ENCODE data around the gene QRICH2. TPM values are rescaled to one million over a fixed set of nuclear protein-coding genes. Genes with fewer than 3 reads are reported as not detected.

QRICH2 gene
- total and polyA plus RNA-seq, 2 of the 4 experiments (the other 2 are of a cell fraction), result 4.3 to 4.8 TPM

DNA sequence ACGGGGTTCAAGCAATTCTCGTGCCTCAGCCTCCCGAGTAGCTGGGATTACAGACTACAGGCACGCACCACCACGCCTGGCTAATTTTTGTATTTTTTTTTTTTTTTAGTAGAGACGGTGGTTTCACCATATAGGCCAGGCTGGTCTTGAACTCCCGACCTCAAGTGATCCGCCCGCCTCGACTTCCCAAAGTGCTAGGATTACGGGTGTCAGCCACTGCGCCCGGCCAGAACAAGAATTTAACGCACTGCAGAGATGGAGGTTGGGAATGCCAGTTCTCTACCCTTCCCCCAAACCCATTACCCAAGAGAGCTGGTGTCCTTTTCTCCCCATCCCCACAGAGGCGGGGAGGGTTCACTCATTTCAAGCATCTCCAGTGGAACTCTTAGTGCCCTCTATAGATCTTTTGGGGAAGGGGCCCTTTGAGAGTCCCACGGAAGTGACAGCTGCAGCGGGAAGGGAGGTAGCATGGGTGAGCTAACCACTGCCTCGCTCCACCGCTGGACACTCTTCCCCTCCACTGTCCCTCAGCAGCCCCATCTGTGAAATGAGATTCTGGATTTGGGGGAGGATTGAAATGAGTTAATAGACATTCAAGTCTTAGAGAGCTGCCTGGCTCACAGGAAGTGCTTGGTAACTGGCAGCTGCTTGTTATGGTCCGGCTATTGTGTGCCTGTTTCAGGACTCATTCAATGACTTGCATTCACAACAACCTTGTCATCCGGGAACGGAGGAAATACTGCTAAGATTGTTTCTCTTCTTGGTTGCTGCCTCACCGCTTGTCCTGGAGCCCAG lies 46.5 kb downstream of the QRICH2 start:
- H2BK5ac ChIP-seq (ENCODE audit: low read depth, low read length, poor library complexity, severe bottlenecking), result no peak overlapping the region
- H3K79me1 ChIP-seq (ENCODE audit: low read depth in 1 of 2, low read length in 2 of 2), result peaks cover 5 to 16% of the 10 kb centered on the region in 2 experiments; a peak in 3 of 4 replicates
- dilution Hi-C loops (cut with HindIII; ENCODE audit: low sequenced_read_pairs, unreplicated experiment), result no loop called here
- TF ChIP-seq CHD1 (IDR thresholded peaks at IDR 0.05; ENCODE audit: low read depth, low read length), result no peak
- no peak for TF ChIP-seq MAZ (IDR thresholded peaks at IDR 0.05; ENCODE audit: borderline replicate concordance, low read depth, low read length)
- TF ChIP-seq NFE2L2 (IDR thresholded peaks at IDR 0.05; ENCODE audit: low read depth, low read length), result no peak
- TF ChIP-seq FOS (IDR thresholded peaks at IDR 0.05; ENCODE audit: low read depth, low read length), result no peak
- TF ChIP-seq, protein P1, sequence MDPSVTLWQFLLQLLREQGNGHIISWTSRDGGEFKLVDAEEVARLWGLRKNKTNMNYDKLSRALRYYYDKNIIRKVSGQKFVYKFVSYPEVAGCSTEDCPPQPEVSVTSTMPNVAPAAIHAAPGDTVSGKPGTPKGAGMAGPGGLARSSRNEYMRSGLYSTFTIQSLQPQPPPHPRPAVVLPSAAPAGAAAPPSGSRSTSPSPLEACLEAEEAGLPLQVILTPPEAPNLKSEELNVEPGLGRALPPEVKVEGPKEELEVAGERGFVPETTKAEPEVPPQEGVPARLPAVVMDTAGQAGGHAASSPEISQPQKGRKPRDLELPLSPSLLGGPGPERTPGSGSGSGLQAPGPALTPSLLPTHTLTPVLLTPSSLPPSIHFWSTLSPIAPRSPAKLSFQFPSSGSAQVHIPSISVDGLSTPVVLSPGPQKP (IDR thresholded peaks at IDR 0.05; ENCODE audit: borderline replicate concordance, low read depth, low read length), result no peak
- TF ChIP-seq RAD21 (IDR thresholded peaks at IDR 0.05; ENCODE audit: low read length), result no peak
- TF ChIP-seq MAFK (IDR thresholded peaks at IDR 0.05; ENCODE audit: low read depth, low read length), result no peak
- TF ChIP-seq RFX5 (IDR thresholded peaks at IDR 0.05; ENCODE audit: low read depth, low read length), result no peak
- TF ChIP-seq, protein P2, sequence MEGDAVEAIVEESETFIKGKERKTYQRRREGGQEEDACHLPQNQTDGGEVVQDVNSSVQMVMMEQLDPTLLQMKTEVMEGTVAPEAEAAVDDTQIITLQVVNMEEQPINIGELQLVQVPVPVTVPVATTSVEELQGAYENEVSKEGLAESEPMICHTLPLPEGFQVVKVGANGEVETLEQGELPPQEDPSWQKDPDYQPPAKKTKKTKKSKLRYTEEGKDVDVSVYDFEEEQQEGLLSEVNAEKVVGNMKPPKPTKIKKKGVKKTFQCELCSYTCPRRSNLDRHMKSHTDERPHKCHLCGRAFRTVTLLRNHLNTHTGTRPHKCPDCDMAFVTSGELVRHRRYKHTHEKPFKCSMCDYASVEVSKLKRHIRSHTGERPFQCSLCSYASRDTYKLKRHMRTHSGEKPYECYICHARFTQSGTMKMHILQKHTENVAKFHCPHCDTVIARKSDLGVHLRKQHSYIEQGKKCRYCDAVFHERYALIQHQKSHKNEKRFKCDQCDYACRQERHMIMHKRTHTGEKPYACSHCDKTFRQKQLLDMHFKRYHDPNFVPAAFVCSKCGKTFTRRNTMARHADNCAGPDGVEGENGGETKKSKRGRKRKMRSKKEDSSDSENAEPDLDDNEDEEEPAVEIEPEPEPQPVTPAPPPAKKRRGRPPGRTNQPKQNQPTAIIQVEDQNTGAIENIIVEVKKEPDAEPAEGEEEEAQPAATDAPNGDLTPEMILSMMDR (conservative IDR thresholded peaks at IDR 0.05; ENCODE audit: low read depth, low read length), result no peak
- TF ChIP-seq MXI1 (IDR thresholded peaks at IDR 0.05; ENCODE audit: borderline replicate concordance, low read depth, low read length), result no peak
- no peak overlapping the region for H2BK20ac ChIP-seq (ENCODE audit: low read depth, low read length)
- H3K4me3 ChIP-seq (ENCODE audit: insufficient read depth, low read depth, low read length), result no peak overlapping the region
- no peak overlapping the region for H2AK9ac ChIP-seq (replicated peaks; ENCODE audit: low read depth, low read length, poor library complexity)
- no peak overlapping the region for H3K18ac ChIP-seq (ENCODE audit: low read depth, low read length)
- POLR2A ChIA-PET (ENCODE audit: unreplicated experiment), result no interaction called here
- CTCF ChIA-PET, result no interaction called here
- H4K91ac ChIP-seq (ENCODE audit: insufficient read depth, low read depth, low read length), result no peak overlapping the region; the same call in 1 of the 2 replicates
- no peaks in the 10 kb centered on the region for H3K27me3 ChIP-seq (ENCODE audit: control insufficient read depth, insufficient read depth, low read length)
- H3K36me3 ChIP-seq (ENCODE audit: control insufficient read depth, insufficient read depth, low read length), result no peaks in the 10 kb centered on the region
- 0 out of 2 replicates have a peak overlapping the region, but pooled peaks have one; percentile 72 for H3K23ac ChIP-seq (ENCODE audit: low read depth, low read length)
- no peak overlapping the region for H2AFZ ChIP-seq (replicated peaks; ENCODE audit: low read length, poor library complexity)
- DNase-seq, result peak; percentile 66
- H4K5ac ChIP-seq (ENCODE audit: low read depth, low read length), result no peak overlapping the region
- H3K9ac ChIP-seq (ENCODE audit: low read depth, low read length), result no peak overlapping the region
- no peaks in the 10 kb centered on the region for H4K20me1 ChIP-seq (ENCODE audit: insufficient read depth, low read length)
- no peak overlapping the region for H2BK15ac ChIP-seq (ENCODE audit: low read depth, low read length)
- no peak overlapping the region for H3K4me2 ChIP-seq (ENCODE audit: low read depth, low read length)
- H3K27ac ChIP-seq (ENCODE audit: insufficient read depth, low read length), result no peak overlapping the region
- peak overlapping the region; percentile 78; the same call in 1 of the 2 replicates for H2AK5ac ChIP-seq (ENCODE audit: low read depth, low read length)
- BruUV-seq (replicated peaks), result no TSS peak
- peak overlapping the region in 1 of 2 experiments; percentile 27; a peak in 1 of 4 replicates for H4K8ac ChIP-seq (ENCODE audit: low read depth in 2 of 2, low read length in 2 of 2)
- H3K56ac ChIP-seq (ENCODE audit: extremely low read depth, insufficient read depth, low read length), result no peak overlapping the region
- 0 out of 2 replicates have a peak overlapping the region, but pooled peaks have one; percentile 29 for H3K14ac ChIP-seq (replicated peaks; ENCODE audit: low read depth, low read length)
- no peak for ATAC-seq (ENCODE audit: low read depth)
- peaks cover 2% of the 10 kb centered on the region for H3K4me1 ChIP-seq (ENCODE audit: control insufficient read depth, insufficient read depth, low read length)
- H3K9me3 ChIP-seq (ENCODE audit: control insufficient read depth, insufficient read depth, low read length), result no peaks in the 10 kb centered on the region
- no CpG with 5 or more reads among the region's 23 CpGs for WGBS, 2 experiments (ENCODE audit: extremely low coverage in 2 of 2, insufficient read length in 1 of 2)
- H3K9me1 ChIP-seq (ENCODE audit: insufficient read depth, low read length), result peaks cover 10% of the 10 kb centered on the region
- in situ Hi-C loops (cut with MboI; ENCODE audit: low sequenced_read_pairs), result no loop called here
- H2BK120ac ChIP-seq (ENCODE audit: low read depth, low read length), result no peak overlapping the region
- intact Hi-C loops (cut with micrococcal nuclease), result no loop called here
- peak overlapping the region; percentile 40; the same call in 1 of the 2 replicates for H3K4ac ChIP-seq (ENCODE audit: low read depth, low read length)
